GM12801 (cell line): Measurements from ENCODE around the gene BID.

Experiments used
- CTCF ChIP-seq: IDR thresholded peaks from one replicate; pipeline ENCODE4 v1.5.1; 2011; ENCODE audit warnings: control low read depth; ENCODE audit not compliant: insufficient read length; ENCODE audit errors: extremely low read depth

The BID gene

DNA sequence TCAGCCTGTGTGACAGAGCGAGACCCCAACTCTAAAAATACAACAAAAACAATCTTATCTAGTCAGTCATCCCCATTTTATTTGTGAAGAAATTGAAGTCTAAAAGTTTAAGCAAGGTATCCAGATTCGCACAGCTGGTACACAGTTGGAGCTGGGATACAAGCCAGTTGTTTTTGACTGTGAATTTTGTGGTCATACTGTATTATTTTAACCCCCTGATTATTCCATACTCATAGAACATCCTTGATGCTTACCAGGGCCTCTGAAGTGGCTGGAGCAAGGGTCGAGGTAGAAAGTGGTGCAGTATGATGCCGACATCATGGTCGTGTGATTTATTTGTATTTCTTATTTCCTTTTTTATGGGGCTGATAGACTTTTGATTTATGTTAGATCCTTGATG lies 50.0 kb downstream of the BID start:
- no peak for TF ChIP-seq CTCF

GRCh38 chr22:17719911-17720310 lies 54.4 kb downstream of the BID start:
- no peak for TF ChIP-seq CTCF

GRCh38 chr22:17717708-17718107 lies 56.6 kb downstream of the BID start:
- no peak for TF ChIP-seq CTCF

- no peak for TF ChIP-seq CTCF
These were observed 57.7 kb downstream of the BID start for GRCh38 chr22:17716529-17716928.

DNA sequence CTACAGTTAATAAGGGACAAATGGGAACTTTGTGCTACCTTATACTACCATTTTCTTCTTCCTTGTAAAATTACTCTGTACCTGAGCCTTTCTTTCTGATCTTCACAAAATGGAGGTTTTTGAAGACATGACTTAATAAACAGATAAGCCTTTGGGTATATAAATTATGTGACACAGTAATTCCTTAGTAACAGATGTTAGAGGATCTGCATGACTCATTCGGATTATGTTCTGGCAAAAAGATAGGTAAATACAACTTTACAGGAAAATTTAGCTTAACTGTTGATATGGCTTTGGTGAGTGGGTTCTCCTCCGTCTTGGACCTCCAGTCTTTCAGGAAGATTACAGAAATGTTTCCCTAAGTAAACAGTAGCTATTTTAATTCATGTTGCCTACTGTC lies 61.8 kb downstream of the BID start:
- TF ChIP-seq CTCF = no peak

GRCh38 chr22:17710023-17710422 lies 64.2 kb downstream of the BID start:
- TF ChIP-seq CTCF = no peak

DNA sequence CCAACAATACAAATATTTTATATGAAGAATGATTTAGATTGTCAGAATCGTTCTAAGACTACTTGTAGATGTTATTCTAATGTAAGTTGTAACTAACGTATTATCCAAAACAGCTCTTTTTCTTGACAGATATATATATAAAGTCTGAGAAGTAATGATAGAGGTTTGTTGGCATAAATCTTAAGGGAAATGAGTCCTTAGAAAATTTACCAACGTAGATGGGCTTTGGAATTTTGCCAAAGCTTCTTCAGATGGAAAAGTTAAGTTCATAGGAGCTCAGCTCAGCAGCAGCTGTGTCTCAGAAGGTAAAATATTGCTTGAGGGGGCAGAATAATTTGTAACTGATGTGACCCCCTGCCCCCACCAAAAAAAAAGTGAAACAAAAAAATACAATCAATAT lies 66.7 kb downstream of the BID start:
- TF ChIP-seq CTCF = no peak

DNA sequence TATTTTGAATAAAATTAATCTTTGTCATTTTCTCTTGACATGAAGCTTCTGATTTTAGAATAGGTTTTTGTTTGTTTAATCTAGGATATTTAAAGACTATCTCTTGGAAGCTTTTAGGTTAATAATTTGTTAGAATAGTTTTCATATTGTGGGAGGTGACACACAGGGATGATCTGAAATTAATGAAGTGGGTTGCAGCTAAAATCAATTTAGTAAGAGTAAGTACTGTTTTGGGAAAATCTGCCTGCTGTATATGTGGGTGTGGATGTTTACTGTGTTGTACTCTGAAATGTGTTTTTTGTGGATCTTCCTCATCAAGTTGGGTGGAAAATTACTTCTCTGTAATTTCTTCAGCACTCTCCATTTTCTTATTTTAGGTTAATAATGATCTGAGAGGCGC lies 67.3 kb downstream of the BID start:
- TF ChIP-seq CTCF = no peak
